OCI-LY7 (cell line): ENCODE data around the gene CAPZB. TPM values are rescaled to one million over a fixed set of nuclear protein-coding genes. Genes with fewer than 3 reads are reported as not detected.

Experiments
- BruUV-seq: library from RNA; stranded (reverse); fragments of 400-500 nt; replicated peaks from 2 replicates; lab custom pipeline; 2021; lab: Mats Ljungman, UMichigan
- CTCF ChIA-PET: fragments of 300-600 bp; sonication (Branson Sonifier 250); formaldehyde crosslinking; loops from one replicate; lab custom pipeline; 2022; ENCODE audit warnings: antibody characterized with exemption; ENCODE audit not compliant: unreplicated experiment; lab: Charles Lee
- POLR2A ChIA-PET: fragments of 300-600 bp; sonication (Branson Sonifier 250); formaldehyde crosslinking; loops from one replicate; lab custom pipeline; 2022; ENCODE audit warnings: antibody characterized with exemption; lab: Charles Lee
- DNase-seq: peaks from one replicate; pipeline ENCODE4 v3.0.0-alpha.2; 2015; ENCODE audit warnings: low spot score
- H2AFZ ChIP-seq: fragments of 200-600 bp; sonication (generic), shearing (Covaris generic); 2 replicates; pipeline ENCODE4 v1.6.1; 2014; ENCODE audit warnings: mild to moderate bottlenecking, antibody characterized with exemption, low read length, moderate library complexity
- H3K27ac ChIP-seq: fragments of 200-600 bp; sonication (generic); 2 replicates; pipeline ENCODE4 v1.5.1; 2014; ENCODE audit warnings: mixed run types, low read depth, mild to moderate bottlenecking, moderate library complexity, low read length, inconsistent platforms; ENCODE audit not compliant: poor library complexity, severe bottlenecking
- H3K36me3 ChIP-seq: fragments of 200-600 bp; sonication (generic); 2 replicates; pipeline ENCODE4 v1.6.1; 2014; ENCODE audit warnings: mild to moderate bottlenecking, antibody characterized with exemption, low read length, moderate library complexity, mixed read lengths; ENCODE audit not compliant: insufficient read depth
- H3K4me1 ChIP-seq: fragments of 200-600 bp; sonication (generic); 2 replicates; pipeline ENCODE4 v1.5.1; 2014; ENCODE audit warnings: mild to moderate bottlenecking, low read length; ENCODE audit not compliant: insufficient read depth, poor library complexity, severe bottlenecking
- H3K4me2 ChIP-seq: fragments of 200-600 bp; sonication (generic); 2 replicates; pipeline ENCODE4 v1.6.1; 2014; ENCODE audit warnings: mild to moderate bottlenecking, low read length
- H3K4me3 ChIP-seq: fragments of 200-600 bp; sonication (generic); 2 replicates; pipeline ENCODE4 v1.5.1; 2014; ENCODE audit warnings: mild to moderate bottlenecking, low read depth, low read length; ENCODE audit not compliant: poor library complexity, severe bottlenecking
- H3K79me2 ChIP-seq: fragments of 200-600 bp; sonication (generic); 2 replicates; pipeline ENCODE4 v1.6.1; 2016; ENCODE audit warnings: low read depth, mild to moderate bottlenecking, low read length, moderate library complexity, mixed read lengths; ENCODE audit not compliant: insufficient read depth
- H3K9me2 ChIP-seq: fragments of 200-600 bp; sonication (generic); 2 replicates; pipeline ENCODE4 v1.6.1; 2016; ENCODE audit warnings: mild to moderate bottlenecking, low read length, mixed read lengths; ENCODE audit not compliant: insufficient read depth
- H3K9me3 ChIP-seq: fragments of 200-600 bp; sonication (generic); 2 replicates; pipeline ENCODE4 v1.6.1; 2014; ENCODE audit warnings: mild to moderate bottlenecking, mixed run types, low read length, mixed read lengths
- H4K20me1 ChIP-seq: fragments of 200-600 bp; sonication (generic); 2 replicates; pipeline ENCODE4 v1.6.1; 2014; ENCODE audit warnings: mild to moderate bottlenecking, antibody characterized with exemption, low read length, moderate library complexity, mixed read lengths; ENCODE audit not compliant: insufficient read depth
- EZH2phosphoT487 ChIP-seq: fragments of 200-600 bp; sonication (generic); IDR thresholded peaks from 2 replicates; pipeline ENCODE4 v1.6.1; 2018; ENCODE audit warnings: low read depth, borderline replicate concordance, mild to moderate bottlenecking, mixed run types, antibody characterized with exemption, low read length, moderate library complexity, mixed read lengths
- intact Hi-C: fragments of 100-400 bp; cut with micrococcal nuclease; formaldehyde crosslinking; loops from one replicate; pipeline ENCODE4 v1.10.0; 2022; ENCODE audit not compliant: unreplicated experiment
- total RNA-seq, 2 experiments: library from RNA; depleted of rRNA in 1 of 2; stranded (reverse); fragments of >200 nt in 1 of 2; shearing (Covaris generic) in 1 of 2; gene quantifications; 2 replicates each; pipeline ENCODE4 v1.2.3, GENCODE V29; 2014 to 2022
- TF ChIP-seq, protein P1 (sequence below): fragments of 200-600 bp; sonication (generic); conservative IDR thresholded peaks from 2 replicates; pipeline ENCODE4 v1.5.1; 2014; ENCODE audit warnings: mild to moderate bottlenecking, antibody characterized with exemption, low read length, moderate library complexity, mixed read lengths

CAPZB gene
- total RNA-seq, 2 experiments from 2014 or later = 61.3 to 187 TPM

DNA sequence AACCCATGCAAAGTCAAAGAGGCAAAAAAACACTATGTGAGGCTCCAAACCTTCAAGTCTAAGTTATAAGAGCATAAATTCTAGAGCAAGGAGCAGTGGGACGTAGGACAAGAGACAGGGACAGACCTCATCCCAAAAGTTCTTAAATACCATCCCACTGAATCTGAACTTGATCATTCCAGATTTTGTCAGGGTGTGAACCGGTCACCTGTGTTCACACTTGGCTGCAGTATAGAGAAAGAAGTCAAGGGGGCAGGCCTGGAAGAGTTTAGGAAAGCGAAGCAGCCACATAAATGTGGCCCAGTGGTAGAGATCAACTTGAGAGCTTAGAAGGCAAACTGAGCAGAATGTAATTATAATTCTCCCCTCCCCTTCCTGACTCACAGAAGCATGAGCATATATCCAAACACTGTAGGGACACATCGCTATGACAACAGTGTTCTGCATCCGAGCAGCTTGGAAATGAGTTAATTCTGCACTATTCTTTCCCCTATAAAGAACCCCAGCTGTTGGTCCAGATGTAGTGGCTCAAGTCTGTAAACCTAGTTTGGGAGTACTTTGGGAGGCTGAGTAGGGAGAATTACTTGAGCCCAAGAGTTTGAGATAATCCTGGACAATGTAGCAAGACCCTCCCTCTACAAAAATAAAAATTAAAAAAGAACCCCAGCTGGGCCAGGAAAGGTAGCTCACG lies 176.1 kb downstream of the CAPZB start:
- no peak overlapping the region for H2AFZ ChIP-seq
- H3K27ac ChIP-seq = no peak overlapping the region
- no peaks in the 10 kb centered on the region for H3K9me2 ChIP-seq
- DNase-seq = no peak
- CTCF ChIA-PET = no interaction called here
- POLR2A ChIA-PET = no interaction called here
- no peak overlapping the region for H3K4me2 ChIP-seq
- TF ChIP-seq, protein P1, sequence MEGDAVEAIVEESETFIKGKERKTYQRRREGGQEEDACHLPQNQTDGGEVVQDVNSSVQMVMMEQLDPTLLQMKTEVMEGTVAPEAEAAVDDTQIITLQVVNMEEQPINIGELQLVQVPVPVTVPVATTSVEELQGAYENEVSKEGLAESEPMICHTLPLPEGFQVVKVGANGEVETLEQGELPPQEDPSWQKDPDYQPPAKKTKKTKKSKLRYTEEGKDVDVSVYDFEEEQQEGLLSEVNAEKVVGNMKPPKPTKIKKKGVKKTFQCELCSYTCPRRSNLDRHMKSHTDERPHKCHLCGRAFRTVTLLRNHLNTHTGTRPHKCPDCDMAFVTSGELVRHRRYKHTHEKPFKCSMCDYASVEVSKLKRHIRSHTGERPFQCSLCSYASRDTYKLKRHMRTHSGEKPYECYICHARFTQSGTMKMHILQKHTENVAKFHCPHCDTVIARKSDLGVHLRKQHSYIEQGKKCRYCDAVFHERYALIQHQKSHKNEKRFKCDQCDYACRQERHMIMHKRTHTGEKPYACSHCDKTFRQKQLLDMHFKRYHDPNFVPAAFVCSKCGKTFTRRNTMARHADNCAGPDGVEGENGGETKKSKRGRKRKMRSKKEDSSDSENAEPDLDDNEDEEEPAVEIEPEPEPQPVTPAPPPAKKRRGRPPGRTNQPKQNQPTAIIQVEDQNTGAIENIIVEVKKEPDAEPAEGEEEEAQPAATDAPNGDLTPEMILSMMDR = no peak
- TF ChIP-seq EZH2phosphoT487 = no peak
- BruUV-seq = no TSS peak
- H3K36me3 ChIP-seq = peaks cover 32% of the 10 kb centered on the region; the same call in 1 of the 2 replicates
- no peak overlapping the region for H3K4me3 ChIP-seq
- intact Hi-C loops = no loop called here
- peaks cover 18% of the 10 kb centered on the region; the same call in 1 of the 2 replicates for H3K79me2 ChIP-seq
- H3K4me1 ChIP-seq = peaks cover 28% of the 10 kb centered on the region
- H4K20me1 ChIP-seq = no peaks in the 10 kb centered on the region
- H3K9me3 ChIP-seq = no peaks in the 10 kb centered on the region

DNA sequence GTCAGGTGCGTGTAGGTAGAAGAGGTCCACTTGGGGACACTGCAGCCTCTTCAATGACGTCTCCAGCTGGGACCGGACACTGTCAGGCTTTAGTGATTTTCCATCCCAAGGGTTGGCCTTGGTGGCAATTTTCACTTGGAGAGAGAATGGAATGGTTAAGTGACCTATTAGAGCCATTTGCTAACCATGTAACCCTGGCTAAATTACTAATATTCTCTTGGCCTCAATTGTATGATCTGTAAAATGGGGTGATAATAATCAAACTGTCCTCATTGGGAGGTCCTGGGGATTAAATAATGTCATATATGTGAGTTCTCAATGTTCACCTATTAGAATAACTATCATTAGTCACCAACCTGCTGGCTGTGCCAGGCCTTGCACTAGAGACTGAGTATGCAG lies 176.8 kb downstream of the CAPZB start:
- intact Hi-C loops = no loop called here
- POLR2A ChIA-PET = no interaction called here
- Histone ChIP-seq H3K4me2 (no peak overlapping the region), H3K9me2 (no peaks in the 10 kb centered on the region), H3K4me1 (peaks cover 21% of the 10 kb centered on the region), H3K9me3 (no peaks in the 10 kb centered on the region), H3K79me2 (peaks cover 16% of the 10 kb centered on the region; the same call in 1 of the 2 replicates), H3K27ac (no peak overlapping the region), H3K4me3 (no peak overlapping the region), H2AFZ (no peak overlapping the region), H4K20me1 (no peaks in the 10 kb centered on the region), H3K36me3 (peaks cover 39% of the 10 kb centered on the region; the same call in 1 of the 2 replicates)
- TF ChIP-seq, protein P1 = no peak
- TF ChIP-seq EZH2phosphoT487 = no peak
- CTCF ChIA-PET = no interaction called here
- DNase-seq = no peak
- BruUV-seq = no TSS peak
